Measurements from ENCODE around the gene MRPL28.
"Not testable (repeated sequence)": the region's sequence is repeated elsewhere in the genome, so short reads cannot be mapped to it uniquely, and the experiment has no call there.

Gene MRPL28

DNA sequence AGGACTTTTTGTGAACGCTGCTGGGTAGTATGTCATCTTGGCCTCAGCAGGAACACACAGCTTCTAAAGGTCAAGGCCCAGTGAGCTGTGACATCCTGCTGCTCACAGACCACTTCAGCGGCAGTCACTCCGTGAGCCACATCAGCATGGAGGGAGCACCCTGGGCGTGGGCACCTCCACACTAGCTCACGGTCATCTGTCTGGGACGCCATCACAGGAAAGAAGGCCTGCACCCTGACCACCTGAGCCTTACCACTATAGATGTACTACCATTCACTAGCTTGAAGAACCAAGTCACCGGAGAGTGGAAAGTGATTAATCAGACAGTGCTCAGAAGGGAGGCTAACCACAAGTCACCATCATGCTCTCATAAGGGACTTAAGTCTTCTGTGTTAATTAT is 21.1 kb downstream of the MRPL28 start:
- H3K4me1 ChIP-seq (ENCODE audit: control insufficient read depth, low read length), result peaks cover 35% of the 10 kb centered on the region
- H3K36me3 ChIP-seq (ENCODE audit: control insufficient read depth, low read length), result peaks cover 39% of the 10 kb centered on the region
- TF ChIP-seq EZH2phosphoT487 (IDR thresholded peaks at IDR 0.05; ENCODE audit: borderline replicate concordance, low read length) (no peak), CTCF (IDR thresholded peaks at IDR 0.05; ENCODE audit: low read depth, low read length, poor library complexity, severe bottlenecking) (no peak)
- H3K27ac ChIP-seq (ENCODE audit: low read depth, low read length), result no peak overlapping the region
- H3K79me2 ChIP-seq (ENCODE audit: control insufficient read depth, low read length), result peaks cover 77% of the 10 kb centered on the region
- H3K4me3 ChIP-seq (ENCODE audit: low read length), result peak overlapping the region; percentile 0; the same call in 1 of the 2 replicates
- no peaks in the 10 kb centered on the region for H3K27me3 ChIP-seq (ENCODE audit: control insufficient read depth, low read length)
- no peaks in the 10 kb centered on the region for H3K9me2 ChIP-seq (replicated peaks; ENCODE audit: control insufficient read depth, low read length)
- H3K9me3 ChIP-seq (ENCODE audit: control insufficient read depth, insufficient read depth, low read length), result no peaks in the 10 kb centered on the region
- peak overlapping the region; percentile 12 for H3K4me2 ChIP-seq (ENCODE audit: low read length)
- H3F3A ChIP-seq (ENCODE audit: control insufficient read depth, insufficient read depth), result no peaks in the 10 kb centered on the region
- H4K20me1 ChIP-seq (ENCODE audit: control insufficient read depth, insufficient read depth, low read depth, low read length), result peaks cover 5% of the 10 kb centered on the region

DNA sequence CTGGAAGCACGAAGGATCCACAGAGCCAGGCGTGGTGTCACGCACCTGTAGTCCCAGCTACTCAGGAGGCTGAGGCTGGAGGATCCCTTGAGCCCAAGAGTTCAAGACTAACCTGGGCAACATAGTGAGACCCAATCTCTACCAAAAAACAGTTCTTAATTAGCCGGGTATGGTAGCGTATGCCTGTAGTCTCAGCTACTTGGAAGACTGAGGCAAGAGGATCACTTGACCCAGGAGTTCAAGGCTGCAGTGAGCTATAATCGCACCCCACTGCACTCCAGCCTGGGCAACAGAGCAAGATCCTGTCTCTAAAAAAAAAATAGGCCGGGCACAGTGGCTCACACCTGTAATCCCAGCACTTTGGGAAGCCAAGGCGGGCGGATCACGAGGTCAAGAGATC is 21.8 kb downstream of the MRPL28 start:
- H3F3A ChIP-seq (ENCODE audit: control insufficient read depth, insufficient read depth); H3K4me2 ChIP-seq (ENCODE audit: low read length); H4K20me1 ChIP-seq (ENCODE audit: control insufficient read depth, insufficient read depth, low read depth, low read length); H3K27me3 ChIP-seq (ENCODE audit: control insufficient read depth, low read length); H3K4me3 ChIP-seq (ENCODE audit: low read length); H3K27ac ChIP-seq (ENCODE audit: low read depth, low read length); H3K9me3 ChIP-seq (ENCODE audit: control insufficient read depth, insufficient read depth, low read length); H3K9me2 ChIP-seq (replicated peaks; ENCODE audit: control insufficient read depth, low read length): not testable (repeated sequence)
- Histone ChIP-seq H3K4me1 (ENCODE audit: control insufficient read depth, low read length) (peaks cover 35% of the 10 kb centered on the region), H3K79me2 (ENCODE audit: control insufficient read depth, low read length) (peaks cover 84% of the 10 kb centered on the region), H3K36me3 (ENCODE audit: control insufficient read depth, low read length) (peaks cover 39% of the 10 kb centered on the region)

- Histone ChIP-seq H4K20me1 (ENCODE audit: control insufficient read depth, insufficient read depth, low read depth, low read length) (peaks cover 5% of the 10 kb centered on the region), H3K9me3 (ENCODE audit: control insufficient read depth, insufficient read depth, low read length) (no peaks in the 10 kb centered on the region), H3K4me3 (ENCODE audit: low read length) (no peak overlapping the region), H3K9me2 (replicated peaks; ENCODE audit: control insufficient read depth, low read length) (no peaks in the 10 kb centered on the region), H3K79me2 (ENCODE audit: control insufficient read depth, low read length) (peaks cover 97% of the 10 kb centered on the region), H3K27me3 (ENCODE audit: control insufficient read depth, low read length) (no peaks in the 10 kb centered on the region), H3K36me3 (ENCODE audit: control insufficient read depth, low read length) (peaks cover 46% of the 10 kb centered on the region), H3K4me2 (ENCODE audit: low read length) (no peak overlapping the region), H3K4me1 (ENCODE audit: control insufficient read depth, low read length) (peaks cover 32% of the 10 kb centered on the region), H3K27ac (ENCODE audit: low read depth, low read length) (no peak overlapping the region), H3F3A (ENCODE audit: control insufficient read depth, insufficient read depth) (no peaks in the 10 kb centered on the region)
- TF ChIP-seq EZH2phosphoT487 (IDR thresholded peaks at IDR 0.05; ENCODE audit: borderline replicate concordance, low read length) (no peak), CTCF (IDR thresholded peaks at IDR 0.05; ENCODE audit: low read depth, low read length, poor library complexity, severe bottlenecking) (no peak)
Observed at GRCh38 chr16:347203-347602, 23.1 kb downstream of the MRPL28 start.

DNA sequence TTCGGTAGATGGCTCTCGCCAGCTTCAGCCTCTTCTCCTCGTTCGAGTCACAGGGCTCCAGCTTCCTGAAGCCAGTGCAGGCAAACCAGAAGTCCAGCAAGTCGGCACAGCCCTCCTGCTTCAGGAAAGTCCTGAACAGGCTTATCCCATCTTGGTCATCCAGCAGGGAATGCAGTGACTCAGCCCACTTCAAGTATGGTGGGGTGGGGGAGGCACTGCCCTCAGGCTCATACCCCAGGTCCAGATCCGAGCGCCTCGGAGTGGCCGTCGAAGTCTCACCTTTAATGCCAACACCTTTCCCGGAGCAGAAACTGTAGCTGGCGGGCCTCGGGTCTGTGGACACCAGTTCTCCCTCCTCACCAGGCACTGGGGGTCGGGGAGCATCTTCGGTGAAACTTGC is 23.8 kb downstream of the MRPL28 start:
- TF ChIP-seq CTCF (IDR thresholded peaks at IDR 0.05; ENCODE audit: low read depth, low read length, poor library complexity, severe bottlenecking) (no peak), EZH2phosphoT487 (IDR thresholded peaks at IDR 0.05; ENCODE audit: borderline replicate concordance, low read length) (no peak)
- Histone ChIP-seq H3K79me2 (ENCODE audit: control insufficient read depth, low read length) (peaks cover 96% of the 10 kb centered on the region), H4K20me1 (ENCODE audit: control insufficient read depth, insufficient read depth, low read depth, low read length) (peaks cover 5% of the 10 kb centered on the region), H3K36me3 (ENCODE audit: control insufficient read depth, low read length) (peaks cover 46% of the 10 kb centered on the region), H3K27ac (ENCODE audit: low read depth, low read length) (no peak overlapping the region), H3F3A (ENCODE audit: control insufficient read depth, insufficient read depth) (no peaks in the 10 kb centered on the region), H3K27me3 (ENCODE audit: control insufficient read depth, low read length) (no peaks in the 10 kb centered on the region), H3K4me3 (ENCODE audit: low read length) (no peak overlapping the region), H3K4me1 (ENCODE audit: control insufficient read depth, low read length) (peaks cover 32% of the 10 kb centered on the region), H3K4me2 (ENCODE audit: low read length) (no peak overlapping the region), H3K9me2 (replicated peaks; ENCODE audit: control insufficient read depth, low read length) (no peaks in the 10 kb centered on the region), H3K9me3 (ENCODE audit: control insufficient read depth, insufficient read depth, low read length) (no peaks in the 10 kb centered on the region)

All from DOHH2 (cell line).